HepG2 (cell line): ENCODE results near the gene CHMP4B. TPM values are rescaled to one million over a fixed set of nuclear protein-coding genes. Genes with fewer than 3 reads are reported as not detected.

Source experiments
- CTCF ChIP-seq: sonication (generic); formaldehyde crosslinking; IDR thresholded peaks from 2 replicates; pipeline ENCODE4 v1.5.0; 2020; ENCODE audit warnings: mild to moderate bottlenecking, missing genetic modification reagents, moderate library complexity
- DNMT1 ChIP-seq: sonication (generic); formaldehyde crosslinking; IDR thresholded peaks from 2 replicates; pipeline ENCODE4 v1.5.1; 2020; ENCODE audit warnings: mild to moderate bottlenecking, missing genetic modification reagents
- FOXA3 ChIP-seq: IDR thresholded peaks from 2 replicates; pipeline ENCODE4 v1.6.1; 2016; ENCODE audit warnings: missing genetic modification reagents, missing compliant biosample characterization
- FOXC1 ChIP-seq: sonication (generic); formaldehyde crosslinking; IDR thresholded peaks from 2 replicates; pipeline ENCODE4 v1.8.0; 2022; ENCODE audit warnings: mild to moderate bottlenecking, missing genetic modification reagents, borderline replicate concordance
- FOXK2 ChIP-seq: fragments of 450-650 bp; IDR thresholded peaks from 2 replicates; pipeline ENCODE4 v1.6.1; 2016
- HMG20A ChIP-seq: IDR thresholded peaks from 2 replicates; pipeline ENCODE4 v1.6.1; 2016; ENCODE audit warnings: borderline replicate concordance
- HOXA9 ChIP-seq: sonication (generic); formaldehyde crosslinking; IDR thresholded peaks from 2 replicates; pipeline ENCODE4 v1.8.1; 2022; ENCODE audit warnings: missing genetic modification reagents, mild to moderate bottlenecking, moderate library complexity, borderline replicate concordance
- KDM4B ChIP-seq: sonication (generic); formaldehyde crosslinking; IDR thresholded peaks from 2 replicates; pipeline ENCODE4 v1.4.0; 2020; ENCODE audit warnings: missing genetic modification reagents
- SMARCE1 ChIP-seq: fragments of 450-650 bp; IDR thresholded peaks from 2 replicates; pipeline ENCODE4 v1.6.1; 2017; ENCODE audit warnings: borderline replicate concordance
- TFDP1 ChIP-seq: IDR thresholded peaks from 2 replicates; pipeline ENCODE4 v1.6.1; 2016; ENCODE audit warnings: missing compliant biosample characterization, missing genetic modification reagents, borderline replicate concordance
- TGIF2 ChIP-seq: IDR thresholded peaks from 2 replicates; pipeline ENCODE4 v1.6.1; 2016; ENCODE audit warnings: control low read depth, missing compliant biosample characterization
- ZBTB2 ChIP-seq: sonication (generic); formaldehyde crosslinking; IDR thresholded peaks from 2 replicates; pipeline ENCODE4 v1.8.0; 2022; ENCODE audit warnings: low read depth, missing genetic modification reagents
- ZBTB38 ChIP-seq: sonication (generic); formaldehyde crosslinking; IDR thresholded peaks from 2 replicates; pipeline ENCODE4 v1.5.1; 2020; ENCODE audit warnings: mild to moderate bottlenecking, missing genetic modification reagents
- ZBTB42 ChIP-seq: sonication (generic); formaldehyde crosslinking; IDR thresholded peaks from 2 replicates; pipeline ENCODE4 v1.5.0; 2020; ENCODE audit warnings: mild to moderate bottlenecking, missing genetic modification reagents
- ZFY ChIP-seq: sonication (generic); formaldehyde crosslinking; IDR thresholded peaks from 2 replicates; pipeline ENCODE4 v1.4.0; 2020; ENCODE audit warnings: missing genetic modification reagents
- ZNF253 ChIP-seq: sonication (generic); formaldehyde crosslinking; IDR thresholded peaks from 2 replicates; pipeline ENCODE4 v1.8.0; 2022; ENCODE audit warnings: mild to moderate bottlenecking, missing genetic modification reagents, borderline replicate concordance
- ZNF317 ChIP-seq: sonication (generic); formaldehyde crosslinking; IDR thresholded peaks from 2 replicates; pipeline ENCODE4 v1.5.0; 2020; ENCODE audit warnings: mild to moderate bottlenecking, missing genetic modification reagents
- ZNF674 ChIP-seq: sonication (generic); formaldehyde crosslinking; IDR thresholded peaks from 2 replicates; pipeline ENCODE4 v1.5.0; 2020; ENCODE audit warnings: low read depth, mild to moderate bottlenecking, missing genetic modification reagents
- ZNF709 ChIP-seq: sonication (generic); formaldehyde crosslinking; IDR thresholded peaks from 2 replicates; pipeline ENCODE4 v1.5.0; 2020; ENCODE audit warnings: mild to moderate bottlenecking, missing genetic modification reagents
- ZNF749 ChIP-seq: sonication (generic); formaldehyde crosslinking; IDR thresholded peaks from 2 replicates; pipeline ENCODE4 v1.8.0; 2022; ENCODE audit warnings: mild to moderate bottlenecking, missing genetic modification reagents, moderate library complexity, borderline replicate concordance
- ZNF776 ChIP-seq: sonication (generic); formaldehyde crosslinking; IDR thresholded peaks from 2 replicates; pipeline ENCODE4 v1.4.0; 2020; ENCODE audit warnings: mild to moderate bottlenecking, missing genetic modification reagents
- polyA plus RNA-seq, 8 experiments: library from polyadenylated mRNA; depleted of rRNA in 3 of 8; stranded (reverse) in 7 of 8; unstranded in 1 of 8; fragments of >200 nt; fragmentation: Illumina TruSeq in 4 of 8; extraction: Trizol in 4 of 8; gene quantifications; 2 replicates each; pipeline versions ENCODE4 v1.2.1 to v1.2.3, GENCODE V29; 2011 to 2016; ENCODE audit warnings: low read depth in 4 of 8, missing spikeins in 1 of 8, mixed read lengths in 1 of 8; ENCODE audit not compliant: insufficient read depth in 1 of 8
- total RNA-seq, 5 experiments: library from RNA; depleted of rRNA; stranded (reverse); fragments of >200 nt; fragmentation: Illumina TruSeq; extraction: Trizol; gene quantifications; 2 replicates each; pipeline ENCODE4 v1.2.3, GENCODE V29; 2016; ENCODE audit warnings: low read depth in 1 of 5
- TF ChIP-seq, protein P1 (sequence below): sonication (generic); formaldehyde crosslinking; IDR thresholded peaks from 2 replicates; pipeline ENCODE4 v1.8.0; 2022; ENCODE audit warnings: missing genetic modification reagents, mild to moderate bottlenecking, inconsistent platforms, borderline replicate concordance
- TF ChIP-seq, protein P2 (sequence below): sonication (generic); formaldehyde crosslinking; IDR thresholded peaks from 2 replicates; pipeline ENCODE4 v1.8.1; 2023; ENCODE audit warnings: mild to moderate bottlenecking, moderate library complexity, missing genetic modification reagents

CHMP4B gene
- total and polyA plus RNA-seq, 2 of the 13 experiments (the other 11 are each of a cell fraction or from before 2014, with no cell fraction given): 40.1 to 45.6 TPM

DNA sequence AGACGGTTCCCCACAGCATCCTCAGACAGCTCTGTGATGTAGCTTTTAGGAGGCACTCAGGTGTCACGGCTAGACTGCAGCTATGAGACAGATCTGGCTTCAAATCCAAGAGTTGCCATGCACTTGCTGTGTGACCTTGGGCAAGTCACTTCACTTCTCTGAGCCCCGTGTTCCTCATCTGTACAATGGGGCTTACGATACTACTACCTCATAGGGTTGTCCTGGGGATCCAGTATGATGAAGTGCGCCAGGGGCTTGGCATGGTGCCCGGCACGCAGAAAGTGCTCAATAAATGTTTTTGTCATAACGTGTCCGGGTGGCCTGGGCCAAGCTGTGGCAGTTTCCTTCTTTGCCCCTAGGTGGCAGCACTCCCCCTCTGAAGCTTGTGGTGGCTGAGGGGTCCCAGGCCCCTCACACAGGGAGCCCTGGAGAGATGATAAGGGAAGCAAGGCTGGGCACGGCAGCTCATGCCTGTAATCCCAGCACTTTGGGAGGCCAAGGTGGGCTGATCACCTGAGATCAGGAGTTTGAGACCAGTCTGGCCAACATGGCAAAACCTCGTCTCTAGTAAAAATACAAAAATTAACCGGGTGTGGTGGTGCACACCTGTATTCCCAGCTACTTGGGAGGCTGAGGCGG is 19.1 kb upstream of the CHMP4B start (continued):
- TF ChIP-seq, protein P1, sequence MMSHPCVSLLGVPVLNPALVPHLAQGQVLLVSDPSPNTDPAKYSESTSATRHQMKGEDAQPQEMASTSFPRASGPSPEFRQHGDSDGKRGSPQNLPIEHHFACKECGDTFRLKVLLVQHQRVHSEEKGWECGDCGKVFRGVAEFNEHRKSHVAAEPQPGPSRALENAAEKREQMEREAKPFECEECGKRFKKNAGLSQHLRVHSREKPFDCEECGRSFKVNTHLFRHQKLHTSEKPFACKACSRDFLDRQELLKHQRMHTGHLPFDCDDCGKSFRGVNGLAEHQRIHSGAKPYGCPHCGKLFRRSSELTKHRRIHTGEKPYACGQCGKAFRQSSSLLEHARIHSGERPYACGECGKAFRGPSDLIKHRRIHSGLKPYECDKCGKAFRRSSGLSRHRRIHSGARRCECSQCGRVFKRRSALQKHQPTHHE (CRISPR knock-in tag): no peak
- TF ChIP-seq ZFY (CRISPR knock-in tag) (no peak), FOXK2 (no peak), FOXC1 (0 out of 2 replicates have a peak, but pooled peaks have one; percentile 33), HMG20A (CRISPR knock-in tag) (no peak), ZNF776 (CRISPR knock-in tag) (no peak), TFDP1 (0 out of 2 replicates have a peak, but pooled peaks have one; percentile 33), TGIF2 (CRISPR knock-in tag) (no peak), ZBTB2 (no peak), ZNF749 (no peak), HOXA9 (CRISPR knock-in tag) (no peak), ZBTB42 (no peak), SMARCE1 (no peak), DNMT1 (CRISPR knock-in tag) (no peak), CTCF (CRISPR knock-in tag) (peak; percentile 99), ZNF317 (CRISPR knock-in tag) (no peak), ZBTB38 (CRISPR knock-in tag) (peak; percentile 30; the same call in 1 of the 2 replicates), KDM4B (CRISPR knock-in tag) (peak; percentile 18; the same call in 1 of the 2 replicates), ZNF709 (CRISPR knock-in tag) (no peak), FOXA3 (no peak), ZNF253 (CRISPR knock-in tag) (no peak), ZNF674 (no peak)
- TF ChIP-seq, protein P2, sequence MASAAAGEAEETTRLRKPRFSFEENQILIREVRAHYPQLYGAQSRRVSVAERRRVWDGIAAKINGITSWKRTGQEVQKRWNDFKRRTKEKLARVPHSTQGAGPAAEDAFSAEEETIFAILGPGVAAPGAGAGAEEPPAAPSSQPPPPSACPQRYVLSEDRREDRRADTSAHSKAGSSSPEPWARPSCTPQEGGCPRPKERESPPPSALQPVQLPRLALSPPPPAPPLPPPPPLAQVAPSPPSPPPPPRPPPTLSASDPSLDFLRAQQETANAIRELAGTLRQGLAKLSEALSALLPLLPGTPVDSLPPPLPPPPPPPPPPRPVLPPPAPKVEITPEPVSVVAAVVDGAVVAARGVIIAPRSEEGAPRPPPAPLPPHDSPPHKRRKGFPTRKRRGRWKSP: no peak
